Mesendoderm (in vitro differentiated cells): ENCODE results near the gene INPP1.

Source experiments
- DNase-seq: peaks from one replicate; pipeline ENCODE4 v3.0.0; 2013
- H2AK5ac ChIP-seq: 2 replicates; pipeline ENCODE4 v1.6.1; 2013; ENCODE audit warnings: low read length, inconsistent platforms
- H2BK120ac ChIP-seq: 2 replicates; pipeline ENCODE4 v1.6.1; 2013; ENCODE audit warnings: low read depth, mild to moderate bottlenecking, low read length, moderate library complexity, mixed read lengths
- H2BK15ac ChIP-seq: replicated peaks from 2 replicates; pipeline ENCODE4 v1.6.1; 2013; ENCODE audit warnings: low read depth, mild to moderate bottlenecking, moderate library complexity
- H2BK5ac ChIP-seq: 2 replicates; pipeline ENCODE4 v1.6.1; 2013; ENCODE audit warnings: low read length, inconsistent platforms
- H3K18ac ChIP-seq: 2 replicates; pipeline ENCODE4 v1.6.1; 2013; ENCODE audit warnings: mild to moderate bottlenecking, low read length, mixed read lengths
- H3K23ac ChIP-seq: one replicate; pipeline ENCODE4 v1.6.1; 2013; ENCODE audit warnings: low read length
- H3K27ac ChIP-seq: 2 replicates; pipeline ENCODE4 v1.5.1; 2013; ENCODE audit warnings: low read depth, mild to moderate bottlenecking, inconsistent platforms, low read length, moderate library complexity
- H3K27me3 ChIP-seq: 2 replicates; pipeline ENCODE4 v1.6.1; 2013; ENCODE audit warnings: low read length, control low read depth, mild to moderate bottlenecking, inconsistent platforms; ENCODE audit not compliant: insufficient read depth, poor library complexity
- H3K36me3 ChIP-seq: 2 replicates; pipeline ENCODE4 v1.6.1; 2013; ENCODE audit warnings: low read length, inconsistent platforms; ENCODE audit not compliant: control insufficient read depth, insufficient read depth
- H3K4ac ChIP-seq: one replicate; pipeline ENCODE4 v1.6.1; 2013; ENCODE audit warnings: low read depth, mild to moderate bottlenecking, low read length, moderate library complexity
- H3K4me1 ChIP-seq: 2 replicates; pipeline ENCODE4 v1.6.1; 2013; ENCODE audit warnings: low read depth, low read length, inconsistent platforms; ENCODE audit not compliant: control insufficient read depth
- H3K4me2 ChIP-seq: 2 replicates; pipeline ENCODE4 v1.6.1; 2013; ENCODE audit warnings: low read length
- H3K4me3 ChIP-seq: 2 replicates; pipeline ENCODE4 v1.5.1; 2013; ENCODE audit warnings: mild to moderate bottlenecking, low read length
- H3K56ac ChIP-seq: one replicate; pipeline ENCODE4 v1.6.1; 2013; ENCODE audit warnings: low read length
- H3K79me1 ChIP-seq: 2 replicates; pipeline ENCODE4 v1.6.1; 2013; ENCODE audit warnings: low read length, inconsistent platforms
- H3K79me2 ChIP-seq: 2 replicates; pipeline ENCODE4 v1.6.1; 2013; ENCODE audit warnings: mild to moderate bottlenecking, low read length; ENCODE audit not compliant: control insufficient read depth, insufficient read depth
- H3K9ac ChIP-seq: 2 replicates; pipeline ENCODE4 v1.6.1; 2013; ENCODE audit warnings: low read length, inconsistent platforms
- H4K5ac ChIP-seq: one replicate; pipeline ENCODE4 v1.6.1; 2013; ENCODE audit warnings: low read length
- H4K8ac ChIP-seq: one replicate; pipeline ENCODE4 v1.6.1; 2013; ENCODE audit warnings: low read depth, mild to moderate bottlenecking, control low read depth, low read length, moderate library complexity
- WGBS: extraction: QIAGEN DNeasy Blood & Tissue Kit; methylation state at CpG from one replicate; pipeline ENCODE4 v1.1.7; 2013; ENCODE audit warnings: low lambda C conversion rate, missing lambda C conversion rate; ENCODE audit not compliant: insufficient coverage; ENCODE audit errors: extremely low coverage; 5-methylcytosine and 5-hydroxymethylcytosine counted together

The INPP1 gene

DNA sequence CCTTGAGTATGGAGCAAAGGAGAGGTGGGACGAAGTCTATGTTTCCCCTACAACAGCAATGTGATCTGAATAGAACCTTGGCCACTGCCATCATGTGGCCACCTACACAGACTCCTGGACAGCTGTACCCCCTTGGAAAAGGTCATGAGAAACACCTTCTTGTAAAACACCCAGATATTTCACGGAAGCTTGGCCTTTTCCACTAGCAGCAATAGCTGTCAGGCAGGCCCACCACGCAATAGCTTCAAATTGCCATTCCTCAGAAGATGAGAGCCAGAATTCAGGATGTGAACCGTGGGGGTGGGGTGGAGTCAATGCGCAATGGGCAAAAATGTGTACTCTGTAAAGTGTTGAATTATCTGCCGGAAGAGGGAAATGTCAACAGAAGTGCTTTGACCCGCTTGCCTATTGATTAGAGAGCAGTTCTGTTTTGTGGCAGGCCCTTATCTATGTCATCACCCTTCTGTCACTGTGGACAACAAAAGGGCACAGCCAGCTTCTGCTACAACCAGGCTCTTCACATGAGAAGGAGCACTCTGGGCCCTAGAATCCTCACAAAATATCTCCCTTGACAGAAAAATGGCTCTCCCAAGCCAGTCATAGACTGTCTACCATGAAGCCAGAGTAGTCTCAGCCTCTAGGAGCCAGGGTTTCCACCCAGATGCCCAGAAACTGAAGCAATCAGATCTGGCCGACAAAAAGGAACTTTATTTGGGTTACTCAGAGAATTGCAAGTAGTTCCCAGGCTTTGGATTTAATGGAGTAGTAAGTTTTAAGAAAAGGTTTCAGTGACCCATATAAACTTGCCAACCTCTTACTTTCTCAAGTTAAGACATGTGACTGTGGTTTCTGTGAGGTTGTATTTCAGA, 9.5 kb downstream of the INPP1 start:
- no peak overlapping the region for H3K9ac ChIP-seq
- H2BK5ac ChIP-seq = no peak overlapping the region
- H3K4me3 ChIP-seq = no peak overlapping the region
- WGBS = no CpG with 5 or more reads among the region's 8 CpGs
- H2AK5ac ChIP-seq = no peak overlapping the region
- H3K79me1 ChIP-seq = no peaks in the 10 kb centered on the region
- no peaks in the 10 kb centered on the region for H3K27me3 ChIP-seq
- H3K4me2 ChIP-seq = no peak overlapping the region
- no peaks in the 10 kb centered on the region for H3K79me2 ChIP-seq
- no peak overlapping the region for H3K27ac ChIP-seq
- no peak overlapping the region for H3K4ac ChIP-seq
- H3K18ac ChIP-seq = no peak overlapping the region
- H3K23ac ChIP-seq = no peak overlapping the region
- no peak overlapping the region for H3K56ac ChIP-seq
- no peak overlapping the region for H2BK120ac ChIP-seq
- H2BK15ac ChIP-seq = no peak overlapping the region
- H3K4me1 ChIP-seq = no peaks in the 10 kb centered on the region
- no peak overlapping the region for H4K8ac ChIP-seq
- no peaks in the 10 kb centered on the region for H3K36me3 ChIP-seq
- no peak for DNase-seq
- no peak overlapping the region for H4K5ac ChIP-seq

DNA sequence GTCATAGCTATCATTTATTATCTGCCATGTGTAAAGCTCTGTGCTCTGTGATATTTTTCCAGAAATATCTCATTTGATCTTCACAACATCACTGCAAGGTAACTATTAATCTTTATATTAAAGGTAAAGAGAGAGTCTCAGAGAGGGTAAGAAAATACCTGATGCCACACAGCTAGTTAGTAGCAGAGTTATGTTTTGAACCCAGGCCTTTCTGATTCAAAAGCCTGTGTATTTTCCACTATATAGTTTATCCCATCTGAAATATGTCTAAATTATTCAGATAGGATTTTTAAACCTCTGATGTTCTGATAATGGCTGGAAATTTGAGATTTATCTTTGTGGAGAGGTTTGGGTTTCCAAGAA, 10.1 kb downstream of the INPP1 start:
- no peak overlapping the region for H3K4me3 ChIP-seq
- H3K56ac ChIP-seq = no peak overlapping the region

DNA sequence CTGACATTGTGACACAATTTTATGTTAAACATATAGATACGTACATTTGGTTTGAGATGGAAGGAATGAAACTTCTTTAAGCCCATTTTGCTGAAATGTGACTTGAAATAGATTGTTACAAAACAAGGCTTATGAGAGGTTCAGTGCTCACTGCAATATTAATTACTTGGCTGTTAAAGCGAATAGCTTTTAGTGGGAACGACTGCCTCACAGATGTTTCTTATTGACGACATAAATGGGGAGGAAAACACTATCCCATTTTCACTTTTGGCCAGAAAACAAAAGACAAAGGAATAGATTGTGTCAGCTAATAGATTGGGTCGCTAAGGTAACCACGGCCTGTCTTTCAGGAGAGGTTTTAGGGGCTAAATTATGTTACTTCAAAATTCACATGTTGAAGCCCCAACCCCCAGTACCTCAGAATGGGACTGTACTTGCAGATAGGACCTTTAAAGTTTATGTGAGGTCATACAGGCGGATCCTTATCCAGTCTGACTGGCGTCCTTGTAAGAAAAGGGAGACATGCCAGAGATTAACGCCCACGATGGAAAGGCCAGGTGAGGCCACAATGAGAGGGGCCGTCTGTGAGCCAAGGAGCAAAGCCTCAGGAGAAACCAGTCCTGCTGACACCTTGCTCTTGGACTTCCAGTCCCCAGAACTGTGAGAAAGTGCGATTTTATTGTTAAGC, 10.8 kb downstream of the INPP1 start:
- H3K4me1 ChIP-seq = no peaks in the 10 kb centered on the region
- H4K8ac ChIP-seq = no peak overlapping the region
- H3K23ac ChIP-seq = no peak overlapping the region
- H2BK15ac ChIP-seq = no peak overlapping the region
- no peak overlapping the region for H3K4me3 ChIP-seq
- H3K56ac ChIP-seq = no peak overlapping the region
- no peak overlapping the region for H2BK5ac ChIP-seq
- H2AK5ac ChIP-seq = no peak overlapping the region
- no peaks in the 10 kb centered on the region for H3K79me2 ChIP-seq
- H2BK120ac ChIP-seq = no peak overlapping the region
- no peaks in the 10 kb centered on the region for H3K36me3 ChIP-seq
- no CpG with 5 or more reads among the region's 12 CpGs for WGBS
- H3K9ac ChIP-seq = no peak overlapping the region
- H3K27ac ChIP-seq = no peak overlapping the region
- H3K79me1 ChIP-seq = no peaks in the 10 kb centered on the region
- H3K27me3 ChIP-seq = no peaks in the 10 kb centered on the region
- DNase-seq = no peak
- no peak overlapping the region for H4K5ac ChIP-seq
- H3K4ac ChIP-seq = no peak overlapping the region
- H3K18ac ChIP-seq = no peak overlapping the region
- no peak overlapping the region for H3K4me2 ChIP-seq

More for the DNA sequence above, 10.1 kb downstream of the INPP1 start:
- Histone ChIP-seq H3K27ac (no peak overlapping the region), H2AK5ac (no peak overlapping the region), H3K9ac (no peak overlapping the region), H4K5ac (no peak overlapping the region), H3K79me1 (no peaks in the 10 kb centered on the region), H2BK120ac (no peak overlapping the region), H3K36me3 (no peaks in the 10 kb centered on the region), H3K27me3 (no peaks in the 10 kb centered on the region), H3K18ac (no peak overlapping the region), H4K8ac (no peak overlapping the region), H3K4ac (no peak overlapping the region), H3K4me2 (no peak overlapping the region), H2BK15ac (no peak overlapping the region), H3K23ac (no peak overlapping the region), H3K4me1 (no peaks in the 10 kb centered on the region), H3K79me2 (no peaks in the 10 kb centered on the region), H2BK5ac (no peak overlapping the region)
- no peak for DNase-seq

DNA sequence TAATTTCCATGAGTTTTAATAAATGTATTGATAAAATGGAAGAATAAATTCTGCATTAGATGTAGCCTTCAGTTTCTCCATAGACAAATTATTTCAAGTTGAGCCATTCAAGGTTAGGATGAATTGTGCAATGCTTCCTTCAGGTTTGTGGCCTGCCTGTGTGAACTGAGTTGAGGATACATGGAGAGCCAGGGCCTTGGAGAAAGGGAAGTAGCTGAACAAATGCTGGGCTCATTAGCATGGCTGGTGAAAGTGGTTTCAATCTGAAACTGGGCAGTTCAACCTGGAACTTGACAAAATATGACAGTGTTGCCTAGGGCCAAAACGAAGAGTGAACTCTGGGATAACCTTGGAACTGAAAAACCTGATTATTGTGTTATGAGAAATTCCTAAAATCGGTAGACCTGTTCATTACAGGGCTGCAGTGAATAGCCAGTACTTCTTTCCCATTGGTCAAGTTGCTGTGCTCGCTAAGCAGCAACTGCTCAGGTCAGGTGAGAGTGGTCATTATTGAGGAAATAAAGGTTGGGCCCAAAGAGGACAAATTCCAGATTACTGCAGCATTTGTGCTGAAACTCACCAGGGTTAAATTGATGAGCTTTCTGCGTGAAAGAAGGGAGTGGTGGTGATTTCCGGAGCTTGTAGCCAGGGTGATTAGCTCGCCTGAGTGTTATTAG, 12.7 kb downstream of the INPP1 start:
- Histone ChIP-seq H3K4me2 (no peak overlapping the region), H4K5ac (no peak overlapping the region), H3K56ac (no peak overlapping the region), H4K8ac (no peak overlapping the region), H3K4me3 (no peak overlapping the region), H3K4ac (no peak overlapping the region), H3K9ac (no peak overlapping the region), H3K23ac (no peak overlapping the region), H2BK15ac (no peak overlapping the region), H2AK5ac (no peak overlapping the region), H3K27ac (no peak overlapping the region), H3K18ac (no peak overlapping the region), H3K27me3 (no peaks in the 10 kb centered on the region), H2BK120ac (no peak overlapping the region), H2BK5ac (no peak overlapping the region), H3K4me1 (no peaks in the 10 kb centered on the region), H3K79me1 (no peaks in the 10 kb centered on the region), H3K36me3 (no peaks in the 10 kb centered on the region), H3K79me2 (no peaks in the 10 kb centered on the region)
- DNase-seq = no peak
- no CpG with 5 or more reads among the region's 6 CpGs for WGBS

DNA sequence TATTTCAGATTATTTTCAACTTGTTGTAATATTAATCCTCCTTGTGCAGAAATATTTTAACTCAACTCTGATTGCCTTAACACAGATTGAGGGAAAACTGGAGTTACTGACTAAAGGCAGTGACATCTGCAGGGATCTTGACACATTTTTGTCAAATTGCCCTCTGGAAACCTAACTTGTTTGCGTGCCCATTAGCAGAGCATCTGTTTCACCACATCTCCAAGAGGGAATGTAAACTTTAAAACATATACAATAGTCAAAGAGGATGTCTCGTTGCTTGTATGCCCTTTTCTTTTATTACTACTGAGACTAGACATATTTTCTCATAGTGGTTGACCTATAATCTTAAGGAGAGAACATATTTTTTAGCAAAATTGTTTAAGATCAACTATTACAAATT, 14.2 kb downstream of the INPP1 start:
- H3K4me1 ChIP-seq = no peaks in the 10 kb centered on the region
- no peak overlapping the region for H3K4me3 ChIP-seq
- no peak overlapping the region for H2BK5ac ChIP-seq
- H3K27me3 ChIP-seq = no peaks in the 10 kb centered on the region
- no peaks in the 10 kb centered on the region for H3K36me3 ChIP-seq
- no peak overlapping the region for H4K8ac ChIP-seq
- no peak overlapping the region for H3K27ac ChIP-seq
- no CpG with 5 or more reads among the region's 2 CpGs for WGBS
- no peak for DNase-seq
- no peak overlapping the region for H3K56ac ChIP-seq
- no peak overlapping the region for H3K4me2 ChIP-seq
- H4K5ac ChIP-seq = no peak overlapping the region
- H2BK120ac ChIP-seq = no peak overlapping the region
- H3K79me2 ChIP-seq = no peaks in the 10 kb centered on the region
- no peak overlapping the region for H3K4ac ChIP-seq
- no peak overlapping the region for H3K9ac ChIP-seq
- no peak overlapping the region for H2AK5ac ChIP-seq
- no peak overlapping the region for H3K23ac ChIP-seq
- no peak overlapping the region for H3K18ac ChIP-seq
- no peaks in the 10 kb centered on the region for H3K79me1 ChIP-seq
- no peak overlapping the region for H2BK15ac ChIP-seq
